Measurements from ENCODE around the gene SYNJ2. TPM values are rescaled to one million over a fixed set of nuclear protein-coding genes. Genes with fewer than 3 reads are reported as not detected.
"Not testable (repeated sequence)": the region's sequence is repeated elsewhere in the genome, so short reads cannot be mapped to it uniquely, and the experiment has no call there.

SYNJ2 gene
- total and polyA plus RNA-seq, 5 experiments from 2014 or later, result 5.2 to 16.3 (median 8.5) TPM

- no peak overlapping the region for H3K4me3 Mint-ChIP-seq
- H3K9me3 Mint-ChIP-seq, result peaks cover 6 to 28% (median 20%) of the 10 kb centered on the region in 9 donors
- peaks cover 0 to 17% (median 8%) of the 10 kb centered on the region in 3 donors for H3K36me3 Mint-ChIP-seq
- DNase-seq (no peak), ATAC-seq (no peak)
- H3K4me1 Mint-ChIP-seq, result peaks cover 9 to 15% (median 10%) of the 10 kb centered on the region in 4 donors
- H3K27me3 Mint-ChIP-seq, result no peaks in the 10 kb centered on the region
- POLR2A ChIA-PET, result no interaction called here
- peak overlapping the region in 1 of 10 donors; percentile 12 for H3K27ac Mint-ChIP-seq
Observed at GRCh38 chr6:157959451-157960227, 22.0 kb upstream of the SYNJ2 start.

- DNase-seq, result no peak
- H3K4me3 Mint-ChIP-seq, result no peak overlapping the region
- peaks cover 9 to 15% (median 10%) of the 10 kb centered on the region in 4 donors for H3K4me1 Mint-ChIP-seq
- no peak for ATAC-seq
- H3K27ac Mint-ChIP-seq, result peak overlapping the region in 1 of 10 donors; percentile 75
- peaks cover 0 to 17% (median 11%) of the 10 kb centered on the region in 3 donors for H3K36me3 Mint-ChIP-seq
- peaks cover 6 to 28% (median 20%) of the 10 kb centered on the region in 9 donors for H3K9me3 Mint-ChIP-seq
- H3K27me3 Mint-ChIP-seq, result no peaks in the 10 kb centered on the region
- POLR2A ChIA-PET, result interaction anchor here (0.6 to 0.8 kb wide), 2 partner anchors 20 to 32 kb away, joined by 3 to 7 read pairs; no protein-coding TSS in a partner anchor
Observed at GRCh38 chr6:157961153-157961831, 20.4 kb upstream of the SYNJ2 start.

- Mint-ChIP-seq H3K4me1 (peaks cover 9 to 15% (median 10%) of the 10 kb centered on the region in 4 donors), H3K9me3 (peaks cover 6 to 28% (median 20%) of the 10 kb centered on the region in 9 donors), H3K27ac (peak overlapping the region in 6 of 10 donors; percentile 54 to 80 (median 64)), H3K27me3 (no peaks in the 10 kb centered on the region), H3K36me3 (peaks cover 0 to 17% (median 11%) of the 10 kb centered on the region in 3 donors), H3K4me3 (peak overlapping the region in 3 of 10 donors; percentile 56 to 71 (median 66))
- POLR2A ChIA-PET, result interaction anchor here (0.8 kb wide), 1 partner anchor 19 kb away, joined by 3 read pairs; no protein-coding TSS in a partner anchor
- DNase-seq (no peak), ATAC-seq (no peak)
Observed at GRCh38 chr6:157961832-157962575, 19.7 kb upstream of the SYNJ2 start.

GRCh38 chr6:157962601-157963302 lies 18.9 kb upstream of the SYNJ2 start:
- POLR2A ChIA-PET, result interaction anchor here (0.6 to 0.7 kb wide), 2 partner anchors 42 to 1025 kb away, joined by 3 read pairs; no protein-coding TSS in a partner anchor
- DNase-seq, result no peak
- Mint-ChIP-seq H3K27ac (peak overlapping the region in 8 of 10 donors; percentile 35 to 80 (median 60)), H3K27me3 (no peaks in the 10 kb centered on the region), H3K4me1 (peaks cover 9 to 15% (median 10%) of the 10 kb centered on the region in 4 donors), H3K4me3 (peak overlapping the region in 7 of 10 donors; percentile 19 to 72 (median 56)), H3K9me3 (peaks cover 6 to 26% (median 20%) of the 10 kb centered on the region in 9 donors), H3K36me3 (peaks cover 0 to 17% (median 11%) of the 10 kb centered on the region in 3 donors)
- peak; percentile 45 to 47 for ATAC-seq

- ATAC-seq (no peak), DNase-seq (no peak)
- peaks cover 9 to 15% (median 10%) of the 10 kb centered on the region in 4 donors for H3K4me1 Mint-ChIP-seq
- no peak overlapping the region for H3K27ac Mint-ChIP-seq
- peak overlapping the region in 1 of 10 donors; percentile 30 for H3K4me3 Mint-ChIP-seq
- POLR2A ChIA-PET, result interaction anchor here (1.1 kb wide), 1 partner anchor 16 kb away, joined by 3 read pairs; no protein-coding TSS in a partner anchor
- H3K36me3 Mint-ChIP-seq, result peaks cover 0 to 11% (median 9%) of the 10 kb centered on the region in 3 donors
- H3K9me3 Mint-ChIP-seq, result peaks cover 2 to 14% (median 11%) of the 10 kb centered on the region in 9 donors
- H3K27me3 Mint-ChIP-seq, result no peaks in the 10 kb centered on the region
Observed at GRCh38 chr6:157964100-157964499, 17.6 kb upstream of the SYNJ2 start.

GRCh38 chr6:157965387-157965786 lies 16.3 kb upstream of the SYNJ2 start:
- Mint-ChIP-seq H3K27me3 (no peaks in the 10 kb centered on the region), H3K9me3 (peaks cover 0 to 2% (median 0%) of the 10 kb centered on the region in 9 donors), H3K4me3 (no peak overlapping the region), H3K27ac (no peak overlapping the region), H3K36me3 (peaks cover 0 to 3% (median 0%) of the 10 kb centered on the region in 3 donors), H3K4me1 (peaks cover 9 to 15% (median 10%) of the 10 kb centered on the region in 4 donors)
- DNase-seq, result no peak
- ATAC-seq, result no peak
- POLR2A ChIA-PET, result no interaction called here

- Mint-ChIP-seq H3K27ac (peak overlapping the region in 1 of 10 donors; percentile 15), H3K4me1 (peaks cover 9 to 15% (median 10%) of the 10 kb centered on the region in 4 donors), H3K36me3 (peaks cover 0 to 3% (median 0%) of the 10 kb centered on the region in 3 donors), H3K27me3 (peaks cover 0 to 2% (median 0%) of the 10 kb centered on the region in 5 donors), H3K9me3 (peaks cover 0 to 1% (median 0%) of the 10 kb centered on the region in 9 donors), H3K4me3 (no peak overlapping the region)
- POLR2A ChIA-PET, result no interaction called here
- DNase-seq (no peak), ATAC-seq (no peak)
Observed at GRCh38 chr6:157966589-157966977, 15.1 kb upstream of the SYNJ2 start.

- Mint-ChIP-seq H3K27ac (no peak overlapping the region), H3K4me1 (peaks cover 9 to 15% (median 10%) of the 10 kb centered on the region in 4 donors), H3K4me3 (no peak overlapping the region), H3K27me3 (peaks cover 0 to 3% (median 0%) of the 10 kb centered on the region in 5 donors), H3K9me3 (peaks cover 0 to 1% (median 0%) of the 10 kb centered on the region in 9 donors), H3K36me3 (peaks cover 0 to 3% (median 0%) of the 10 kb centered on the region in 3 donors)
- POLR2A ChIA-PET, result no interaction called here
- DNase-seq (no peak), ATAC-seq (no peak)
Observed at GRCh38 chr6:157967020-157967419, 14.6 kb upstream of the SYNJ2 start.

- DNase-seq, result no peak
- Mint-ChIP-seq H3K36me3 (peaks cover 0 to 3% (median 0%) of the 10 kb centered on the region in 3 donors), H3K4me3 (no peak overlapping the region), H3K27ac (no peak overlapping the region), H3K9me3 (peaks cover 0 to 1% (median 0%) of the 10 kb centered on the region in 9 donors), H3K27me3 (peaks cover 0 to 3% (median 0%) of the 10 kb centered on the region in 5 donors), H3K4me1 (peaks cover 8 to 13% (median 9%) of the 10 kb centered on the region in 4 donors)
- ATAC-seq, result no peak
- POLR2A ChIA-PET, result no interaction called here
Observed at GRCh38 chr6:157967486-157967885, 14.2 kb upstream of the SYNJ2 start.

GRCh38 chr6:157972177-157972576 lies 9.5 kb upstream of the SYNJ2 start:
- H3K4me3 Mint-ChIP-seq, POLR2A ChIA-PET: not testable (repeated sequence)

GRCh38 chr6:157974341-157974894 lies 7.2 kb upstream of the SYNJ2 start:
- no peak for DNase-seq
- no peak for ATAC-seq
- no peaks in the 10 kb centered on the region for H3K36me3 Mint-ChIP-seq
- H3K27ac Mint-ChIP-seq, result peak overlapping the region in 2 of 10 donors; percentile 2 to 12
- no peaks in the 10 kb centered on the region for H3K9me3 Mint-ChIP-seq
- POLR2A ChIA-PET, result interaction anchor here (0.7 kb wide), 1 partner anchor 33 kb away, joined by 3 read pairs; no protein-coding TSS in a partner anchor
- peaks cover 0 to 10% (median 5%) of the 10 kb centered on the region in 4 donors for H3K4me1 Mint-ChIP-seq
- no peak overlapping the region for H3K4me3 Mint-ChIP-seq
- peaks cover 0 to 3% (median 0%) of the 10 kb centered on the region in 5 donors for H3K27me3 Mint-ChIP-seq

More at GRCh38 chr6:157972177-157972576, 9.5 kb upstream of the SYNJ2 start:
- not testable (repeated sequence) for H3K36me3 Mint-ChIP-seq, H3K27ac Mint-ChIP-seq, H3K4me1 Mint-ChIP-seq, ATAC-seq, DNase-seq, H3K9me3 Mint-ChIP-seq, H3K27me3 Mint-ChIP-seq
